Neuron (in vitro differentiated cells): ENCODE data around the gene DSE.
"Not testable (repeated sequence)": the region's sequence is repeated elsewhere in the genome, so short reads cannot be mapped to it uniquely, and the experiment has no call there.

ENCODE experiments used
- H2AFZ ChIP-seq: one replicate; pipeline ENCODE4 v1.6.1; 2013; ENCODE audit warnings: low read depth, mild to moderate bottlenecking, inconsistent platforms, low read length, moderate library complexity
- H3K27me3 ChIP-seq: one replicate; pipeline ENCODE4 v1.6.1; 2013; ENCODE audit warnings: low read length; ENCODE audit not compliant: insufficient read depth
- H3K36me3 ChIP-seq: one replicate; pipeline ENCODE4 v1.6.1; 2013; ENCODE audit warnings: low read length; ENCODE audit not compliant: insufficient read depth
- H3K4me1 ChIP-seq: one replicate; pipeline ENCODE4 v1.6.1; 2013; ENCODE audit warnings: low read length; ENCODE audit not compliant: insufficient read depth
- H3K4me3 ChIP-seq: 2 replicates; pipeline ENCODE4 v1.5.1; 2013; ENCODE audit warnings: mild to moderate bottlenecking, low read length, moderate library complexity
- H3K9me3 ChIP-seq: one replicate; pipeline ENCODE4 v1.6.1; 2013; ENCODE audit warnings: low read length

The DSE gene

DNA sequence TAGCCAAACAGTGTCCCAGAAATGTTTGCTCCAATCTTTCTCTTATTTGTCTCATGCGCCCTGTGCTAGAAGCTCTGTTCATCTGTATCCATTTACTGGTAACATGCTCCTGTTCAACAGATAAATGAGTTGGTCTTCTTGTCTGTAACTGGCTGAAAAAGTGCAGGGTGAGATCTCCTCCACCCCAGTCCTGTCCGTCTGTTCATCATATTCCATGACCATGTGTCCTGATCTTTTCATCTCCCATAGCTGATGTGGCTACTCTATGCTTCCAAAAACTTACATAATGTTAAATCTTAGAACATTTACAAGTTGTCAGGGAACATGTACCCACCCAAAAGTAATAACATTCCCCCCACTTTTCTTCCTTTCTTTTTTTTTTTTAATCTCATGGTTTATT lies 31.8 kb upstream of the DSE start:
- H3K27me3 ChIP-seq, result no peaks in the 10 kb centered on the region
- peaks cover 5% of the 10 kb centered on the region for H3K9me3 ChIP-seq
- H2AFZ ChIP-seq, result no peak overlapping the region
- H3K4me3 ChIP-seq, result no peak overlapping the region
- no peaks in the 10 kb centered on the region for H3K4me1 ChIP-seq
- H3K36me3 ChIP-seq, result no peaks in the 10 kb centered on the region

DNA sequence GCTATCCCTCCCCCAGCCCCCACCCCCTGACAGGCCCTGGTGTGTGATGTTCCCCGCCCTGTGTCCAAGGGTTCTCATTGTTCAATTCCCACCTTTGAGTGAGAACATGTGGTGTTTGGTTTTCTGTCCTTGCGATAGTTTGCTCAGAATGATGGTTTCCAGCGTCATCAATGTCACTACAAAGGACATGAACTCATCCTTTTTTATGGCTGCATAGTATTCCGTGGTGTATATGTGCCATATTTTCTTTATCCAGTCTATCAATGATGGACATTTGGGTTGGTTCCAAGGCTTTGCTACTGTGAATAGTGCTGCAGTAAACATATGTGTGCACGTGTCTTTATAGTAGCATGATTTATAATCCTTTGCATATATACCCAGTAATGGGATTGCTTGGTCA lies 30.1 kb upstream of the DSE start:
- H3K27me3 ChIP-seq, H3K36me3 ChIP-seq, H2AFZ ChIP-seq, H3K9me3 ChIP-seq, H3K4me3 ChIP-seq, H3K4me1 ChIP-seq: not testable (repeated sequence)

DNA sequence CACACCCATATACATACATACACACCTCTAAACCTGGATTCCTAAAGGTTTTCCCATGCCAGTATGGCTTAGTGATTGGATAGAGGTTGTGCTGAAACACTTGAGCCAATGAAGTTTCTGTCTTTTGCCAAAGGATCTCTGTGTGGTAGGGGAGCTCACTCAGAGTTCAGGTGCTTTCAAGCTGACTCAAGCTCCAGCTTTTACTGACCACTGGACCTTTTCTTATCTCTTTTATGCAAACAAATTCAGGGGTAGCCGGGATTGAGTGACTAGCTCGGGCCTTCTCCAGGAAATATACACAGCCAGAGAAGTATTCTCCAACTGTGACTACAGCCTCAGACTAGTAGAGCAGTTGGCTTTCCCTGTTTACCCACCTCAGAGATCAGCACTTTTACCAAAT lies 21.5 kb upstream of the DSE start:
- no peak overlapping the region for H2AFZ ChIP-seq
- no peaks in the 10 kb centered on the region for H3K36me3 ChIP-seq
- H3K27me3 ChIP-seq, result no peaks in the 10 kb centered on the region
- H3K4me1 ChIP-seq, result peaks cover 3% of the 10 kb centered on the region
- H3K9me3 ChIP-seq, result no peaks in the 10 kb centered on the region
- no peak overlapping the region for H3K4me3 ChIP-seq

DNA sequence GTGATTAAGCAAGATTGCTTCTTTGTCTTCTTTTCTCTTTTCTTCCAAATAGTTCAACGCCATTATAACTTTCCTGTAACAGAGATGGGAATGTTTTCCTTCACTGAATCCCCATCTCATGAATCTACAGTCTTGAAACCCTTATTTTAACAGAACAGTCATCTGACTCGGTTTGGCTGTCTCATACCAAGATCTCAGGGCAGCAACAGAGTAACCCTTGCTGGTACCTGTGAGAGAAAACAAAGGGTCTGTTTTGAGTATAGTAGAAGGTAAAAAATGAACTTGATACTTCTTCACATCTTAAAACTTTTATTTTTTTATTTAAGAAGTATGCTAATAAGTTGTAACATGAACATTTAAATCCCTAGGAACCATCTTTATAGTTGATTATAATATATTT lies 19.6 kb upstream of the DSE start:
- Histone ChIP-seq H2AFZ (no peak overlapping the region), H3K36me3 (no peaks in the 10 kb centered on the region), H3K9me3 (no peaks in the 10 kb centered on the region)

DNA sequence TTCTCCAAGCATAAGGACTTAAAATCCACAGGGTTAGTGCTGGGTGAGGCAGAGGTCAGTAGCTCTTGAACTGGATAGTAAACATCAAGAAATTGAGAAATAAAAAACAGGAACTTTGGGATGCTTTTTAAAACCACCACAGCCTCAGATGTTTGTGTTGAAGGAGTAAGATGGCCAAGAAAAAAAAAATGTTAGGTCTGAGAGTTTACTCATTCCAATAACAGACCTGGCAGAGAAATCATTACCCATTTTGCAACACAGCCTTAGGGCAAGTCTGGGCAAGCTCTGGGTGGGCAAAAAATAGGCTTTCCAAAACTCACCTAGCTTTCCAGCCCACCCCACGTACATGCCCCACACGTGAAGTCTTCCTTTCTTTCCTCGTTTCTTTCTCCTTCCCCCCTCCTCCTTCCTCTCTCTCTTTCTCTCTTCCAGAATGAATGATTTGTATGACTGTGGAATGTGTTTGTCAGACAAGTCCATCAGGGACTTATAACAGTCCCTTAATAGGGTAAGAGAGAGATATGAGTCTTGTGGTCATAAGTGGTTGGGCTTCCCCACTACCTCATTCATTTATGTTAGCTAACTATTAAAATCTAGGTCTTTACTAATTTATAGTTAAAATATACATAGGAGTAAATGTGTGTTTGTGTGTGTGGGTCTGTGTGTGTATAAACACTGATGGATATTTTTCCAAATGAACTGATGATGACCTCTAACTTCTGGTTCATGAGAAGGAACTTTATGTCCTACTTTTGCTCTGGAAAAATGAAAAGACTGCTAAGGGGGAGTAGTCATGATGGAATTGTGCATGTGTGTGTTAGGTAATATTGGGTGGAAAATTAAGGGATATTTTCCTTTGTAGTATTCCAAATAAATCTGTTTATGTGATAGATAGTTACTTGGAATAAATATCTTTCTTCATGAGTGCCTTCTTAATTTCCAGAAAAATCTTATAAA lies 18.0 kb upstream of the DSE start:
- Histone ChIP-seq H2AFZ (no peak overlapping the region), H3K36me3 (no peaks in the 10 kb centered on the region), H3K27me3 (no peaks in the 10 kb centered on the region), H3K4me3 (no peak overlapping the region), H3K4me1 (peaks cover 3% of the 10 kb centered on the region), H3K9me3 (no peaks in the 10 kb centered on the region)

More for the DNA sequence above, 19.6 kb upstream of the DSE start:
- H3K4me1 ChIP-seq, result peaks cover 3% of the 10 kb centered on the region
- H3K27me3 ChIP-seq, result no peaks in the 10 kb centered on the region
- H3K4me3 ChIP-seq, result no peak overlapping the region

DNA sequence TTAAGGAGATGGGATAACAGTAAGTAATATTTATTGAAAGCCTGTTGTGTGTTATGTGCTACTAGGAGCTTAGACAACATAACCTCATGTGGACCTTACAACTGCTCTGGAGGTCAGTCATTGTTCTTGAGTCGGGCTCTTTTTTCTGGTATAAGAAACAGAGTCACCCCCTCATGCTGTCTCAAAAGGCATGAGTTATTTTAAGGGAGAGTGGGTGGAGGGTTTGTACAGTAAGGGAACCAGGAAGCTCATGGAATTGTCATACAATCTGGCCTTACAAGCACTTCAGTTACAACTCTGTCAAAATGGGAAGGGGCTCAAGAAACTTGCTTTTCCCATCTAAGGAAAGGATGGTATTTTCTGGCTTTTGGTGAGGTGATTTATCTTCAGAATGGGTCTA lies 16.5 kb upstream of the DSE start:
- H3K9me3 ChIP-seq, result no peaks in the 10 kb centered on the region
- peaks cover 3% of the 10 kb centered on the region for H3K4me1 ChIP-seq
- H2AFZ ChIP-seq, result no peak overlapping the region
- H3K36me3 ChIP-seq, result no peaks in the 10 kb centered on the region
- no peak overlapping the region for H3K4me3 ChIP-seq
- no peaks in the 10 kb centered on the region for H3K27me3 ChIP-seq

DNA sequence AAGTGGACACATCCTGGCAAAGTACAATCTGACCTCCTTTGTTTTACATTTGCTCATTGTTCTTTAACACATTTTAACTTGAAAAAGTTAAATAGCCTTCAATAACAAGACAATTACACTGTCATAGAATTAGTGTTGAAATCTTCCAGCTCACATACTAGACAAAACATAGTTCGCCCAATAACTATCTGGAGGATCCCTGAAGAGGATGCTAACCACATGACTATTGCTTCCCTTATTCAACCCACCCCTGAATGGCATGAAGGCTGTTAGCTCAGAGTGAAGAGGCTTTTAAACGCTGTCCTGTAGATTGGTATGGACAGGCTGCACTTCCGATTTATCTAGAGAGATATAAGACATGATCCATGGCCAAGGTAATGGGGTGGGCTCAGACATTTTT lies 15.0 kb upstream of the DSE start:
- H3K4me3 ChIP-seq, result no peak overlapping the region
- H2AFZ ChIP-seq, result no peak overlapping the region
- no peaks in the 10 kb centered on the region for H3K36me3 ChIP-seq
- H3K27me3 ChIP-seq, result no peaks in the 10 kb centered on the region
- H3K4me1 ChIP-seq, result peaks cover 3% of the 10 kb centered on the region
- H3K9me3 ChIP-seq, result no peaks in the 10 kb centered on the region

DNA sequence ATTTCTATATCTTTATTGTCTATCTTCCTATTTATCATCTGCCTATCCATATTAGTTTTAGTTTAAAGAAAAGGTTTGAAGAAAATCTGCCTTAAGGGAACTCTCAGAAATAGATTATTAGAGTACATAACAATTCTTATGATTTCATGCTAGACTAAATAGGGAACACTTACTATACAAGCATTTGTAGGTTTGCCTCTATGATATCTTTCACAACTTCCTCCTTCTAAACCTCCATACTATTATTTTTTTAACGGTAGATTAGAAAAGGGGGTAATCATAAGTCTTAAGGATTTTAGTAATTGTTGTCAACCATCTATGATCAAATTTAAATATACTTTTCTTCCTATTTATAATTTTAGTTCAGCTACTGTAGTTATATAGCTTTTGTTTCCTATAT lies 11.6 kb upstream of the DSE start:
- no peaks in the 10 kb centered on the region for H3K4me1 ChIP-seq
- H3K9me3 ChIP-seq, result no peaks in the 10 kb centered on the region
- H3K27me3 ChIP-seq, result no peaks in the 10 kb centered on the region
- H3K4me3 ChIP-seq, result no peak overlapping the region
- H2AFZ ChIP-seq, result no peak overlapping the region
- no peaks in the 10 kb centered on the region for H3K36me3 ChIP-seq

DNA sequence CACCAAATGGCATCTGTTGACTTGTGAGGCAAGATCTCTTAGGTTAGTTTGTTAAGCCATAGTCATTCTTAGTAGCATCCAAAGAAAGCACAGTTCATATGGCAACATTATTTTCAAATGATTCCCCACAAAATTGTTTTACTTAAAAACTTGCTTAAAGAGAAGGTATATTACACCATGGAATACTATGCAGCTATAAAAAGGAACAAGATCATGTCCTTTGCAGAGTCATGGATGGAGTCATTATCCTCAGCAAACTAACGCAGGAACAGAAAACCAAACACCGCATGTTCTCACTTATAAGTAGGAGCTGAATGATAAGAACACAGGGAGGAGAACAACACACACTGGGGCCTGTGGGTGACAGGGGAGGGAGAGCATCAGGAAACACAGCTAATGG lies 10.9 kb upstream of the DSE start:
- no peak overlapping the region for H2AFZ ChIP-seq
- H3K4me1 ChIP-seq, result no peaks in the 10 kb centered on the region
- no peaks in the 10 kb centered on the region for H3K9me3 ChIP-seq
- no peaks in the 10 kb centered on the region for H3K36me3 ChIP-seq
- H3K4me3 ChIP-seq, result no peak overlapping the region
- H3K27me3 ChIP-seq, result no peaks in the 10 kb centered on the region

DNA sequence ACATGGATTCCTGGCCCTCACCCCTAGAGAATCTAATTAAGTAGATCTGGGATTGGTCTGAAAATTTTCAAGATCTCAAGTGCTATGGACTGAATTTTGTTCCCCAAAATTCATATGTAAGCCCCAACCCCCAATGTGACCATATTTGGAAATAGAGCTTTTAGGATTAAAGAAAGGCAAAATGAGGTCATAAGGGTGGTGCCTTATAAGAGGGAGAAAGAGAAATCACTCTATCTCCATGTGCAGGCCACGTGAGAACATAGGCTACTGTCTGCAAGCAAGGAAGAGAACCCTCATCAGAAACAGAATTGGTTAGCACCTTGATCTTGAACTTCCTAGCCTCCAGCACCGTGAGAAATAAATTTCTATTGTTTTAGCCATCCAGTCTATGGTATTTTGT lies 8.5 kb upstream of the DSE start:
- Histone ChIP-seq H3K4me3 (no peak overlapping the region), H3K27me3 (no peaks in the 10 kb centered on the region), H2AFZ (no peak overlapping the region), H3K36me3 (no peaks in the 10 kb centered on the region), H3K4me1 (no peaks in the 10 kb centered on the region), H3K9me3 (no peaks in the 10 kb centered on the region)

DNA sequence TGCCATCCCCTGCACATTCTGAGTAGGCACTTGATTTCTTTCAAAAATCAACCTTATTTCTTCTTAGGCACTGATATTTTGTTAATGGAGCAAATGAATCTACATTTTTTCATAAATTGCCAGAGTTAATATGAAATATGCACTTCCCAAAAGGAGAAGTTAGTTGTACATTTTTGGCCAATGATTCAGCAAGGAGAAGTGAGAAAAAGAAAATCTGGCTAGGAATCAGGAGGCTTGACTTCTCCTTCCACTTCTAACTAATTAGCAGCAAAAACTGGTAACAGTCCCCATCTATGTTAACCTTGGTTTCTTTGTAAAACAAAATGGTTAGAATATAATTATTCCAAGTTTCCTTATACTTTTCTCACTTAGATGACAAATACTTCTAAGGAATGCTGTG lies 7.0 kb upstream of the DSE start:
- H3K36me3 ChIP-seq, result no peaks in the 10 kb centered on the region
- no peaks in the 10 kb centered on the region for H3K4me1 ChIP-seq
- H3K27me3 ChIP-seq, result no peaks in the 10 kb centered on the region
- no peaks in the 10 kb centered on the region for H3K9me3 ChIP-seq
- no peak overlapping the region for H2AFZ ChIP-seq
- no peak overlapping the region for H3K4me3 ChIP-seq

DNA sequence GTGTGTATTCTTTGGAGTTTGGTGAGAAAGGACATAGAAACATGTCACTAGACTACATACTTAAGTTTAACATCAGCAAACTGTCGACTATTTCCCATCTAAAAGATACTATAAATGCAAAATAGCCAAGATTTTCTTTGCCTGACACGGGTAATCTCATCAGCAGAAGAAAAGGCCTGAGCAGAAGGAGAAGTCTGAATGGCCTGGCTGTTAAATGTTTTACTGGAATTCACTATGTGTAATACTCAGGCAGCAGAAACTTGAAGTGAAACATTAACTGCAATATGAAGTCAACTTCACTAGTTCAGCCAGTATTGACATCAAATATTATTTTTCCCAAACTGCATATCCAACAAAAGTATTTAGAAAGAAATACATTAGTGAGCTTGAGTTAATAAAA lies 6.4 kb upstream of the DSE start:
- Histone ChIP-seq H3K4me1 (no peaks in the 10 kb centered on the region), H3K36me3 (no peaks in the 10 kb centered on the region), H3K9me3 (no peaks in the 10 kb centered on the region), H2AFZ (no peak overlapping the region), H3K27me3 (no peaks in the 10 kb centered on the region), H3K4me3 (no peak overlapping the region)

DNA sequence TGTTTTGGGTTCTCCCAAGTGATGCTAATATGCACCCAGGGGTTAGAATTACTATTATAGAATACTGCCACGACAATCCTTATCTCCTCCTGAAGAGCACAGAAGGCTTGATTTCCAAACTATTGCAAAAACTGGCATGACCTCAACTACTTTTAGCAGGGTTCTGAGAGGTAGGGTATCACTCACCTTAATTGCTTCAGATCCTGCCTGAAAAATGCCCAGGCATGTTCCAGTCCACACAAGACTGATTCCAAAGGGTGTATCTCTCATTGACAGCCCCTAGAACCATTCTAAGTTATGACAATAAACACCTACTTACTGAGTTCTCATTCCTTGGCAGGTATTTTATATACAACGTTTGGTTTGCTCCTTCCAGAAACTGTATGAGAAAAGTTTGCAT lies 5.0 kb upstream of the DSE start:
- no peak overlapping the region for H3K4me3 ChIP-seq
- peaks cover 4% of the 10 kb centered on the region for H3K4me1 ChIP-seq
- H3K9me3 ChIP-seq, result no peaks in the 10 kb centered on the region
- H3K27me3 ChIP-seq, result no peaks in the 10 kb centered on the region
- no peaks in the 10 kb centered on the region for H3K36me3 ChIP-seq
- H2AFZ ChIP-seq, result no peak overlapping the region

DNA sequence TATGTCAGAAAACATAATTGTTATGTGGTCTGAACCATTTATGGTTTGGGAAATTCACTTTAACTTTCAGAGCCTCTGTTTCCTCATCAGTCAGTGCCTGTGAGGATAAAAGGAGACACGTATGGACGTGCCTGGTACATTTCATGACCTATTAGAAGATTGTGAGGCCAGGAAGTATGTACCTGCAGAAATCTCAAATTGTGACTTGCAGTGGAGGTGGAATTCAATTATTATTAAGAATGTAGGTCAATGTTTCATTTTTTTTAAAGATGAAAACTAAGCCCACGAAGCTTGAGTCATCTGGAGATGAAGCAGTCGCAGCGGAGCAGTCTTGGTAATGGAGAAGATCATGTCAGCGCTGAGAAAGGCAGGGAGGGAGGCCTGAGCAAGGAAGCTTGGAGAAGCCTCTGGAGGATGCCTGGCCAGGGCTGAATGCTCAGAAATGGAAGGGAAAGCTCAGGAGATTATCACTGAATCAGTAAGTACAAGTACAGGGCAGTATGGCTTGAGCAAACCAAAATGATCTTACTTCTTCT lies 3.9 kb upstream of the DSE start:
- Histone ChIP-seq H2AFZ (no peak overlapping the region), H3K27me3 (no peaks in the 10 kb centered on the region), H3K36me3 (no peaks in the 10 kb centered on the region), H3K4me3 (no peak overlapping the region), H3K9me3 (no peaks in the 10 kb centered on the region), H3K4me1 (peaks cover 4% of the 10 kb centered on the region)
